ENCODE results near the gene THEMIS2. TPM values are rescaled to one million over a fixed set of nuclear protein-coding genes. Genes with fewer than 3 reads are reported as not detected.
"Not testable (repeated sequence)": the region's sequence is repeated elsewhere in the genome, so short reads cannot be mapped to it uniquely, and the experiment has no call there.

Gene THEMIS2
- total and polyA plus RNA-seq, 2 of the 8 experiments (the other 6 are each of a cell fraction or from before 2014, with no cell fraction given), result 12.4 to 28.0 TPM

- POLR2A ChIA-PET (ENCODE audit: partially characterized antibody), result interaction anchor here (1.0 kb wide), 2 partner anchors 8 to 89 kb away, joined by 3 read pairs; partner anchors contain the start of gene XKR8
- H3K23me2 ChIP-seq (ENCODE audit: low read depth, low read length); H3K27ac ChIP-seq (ENCODE audit: low read depth, low read length); H2AFZ ChIP-seq (ENCODE audit: low read length); FAIRE-seq; H3K9me3 ChIP-seq (ENCODE audit: insufficient read depth in 2 of 2, low read depth in 1 of 2, low read length in 1 of 2); H2BK15ac ChIP-seq (ENCODE audit: low read length); H3K23ac ChIP-seq (ENCODE audit: insufficient read length); H3K56ac ChIP-seq (replicated peaks; ENCODE audit: insufficient read length, low read depth, low read length); H2BK20ac ChIP-seq (ENCODE audit: low read length); H3K4me3 ChIP-seq (ENCODE audit: extremely low read depth in 1 of 4, insufficient read depth in 2 of 4, low read depth in 3 of 4, low read length in 4 of 4); H3K4me2 ChIP-seq (ENCODE audit: insufficient read depth in 1 of 2, low read depth in 2 of 2, low read length in 2 of 2); H2BK5ac ChIP-seq (ENCODE audit: low read depth, low read length); H4K20me1 ChIP-seq (replicated peaks in 1 of 2; ENCODE audit: control insufficient read depth in 1 of 2, insufficient read depth in 2 of 2, low read length in 2 of 2); H2BK12ac ChIP-seq (ENCODE audit: low read depth, low read length); CTCF ChIA-PET (ENCODE audit: partially characterized antibody); H4K5ac ChIP-seq (ENCODE audit: insufficient read length, low read depth, low read length); H3K79me2 ChIP-seq (ENCODE audit: control insufficient read depth in 1 of 2, insufficient read depth in 2 of 2, low read length in 2 of 2); H2BK120ac ChIP-seq (replicated peaks; ENCODE audit: low read depth, low read length); H3K9ac ChIP-seq (replicated peaks in 1 of 4; ENCODE audit: extremely low read depth in 1 of 4, low read depth in 3 of 4, low read length in 3 of 4); H3K18ac ChIP-seq (ENCODE audit: extremely low read depth, low read length); H2AK5ac ChIP-seq (ENCODE audit: low read depth, low read length); H3K36me3 ChIP-seq (ENCODE audit: control insufficient read depth in 2 of 4, insufficient read depth in 4 of 4, low read length in 3 of 4); H4K8ac ChIP-seq (ENCODE audit: extremely low read depth, insufficient read depth, low read length); DNase-seq (ENCODE audit: low read depth in 1 of 2, low spot score in 2 of 2); H3K79me1 ChIP-seq (ENCODE audit: low read depth, low read length); H3K14ac ChIP-seq (ENCODE audit: insufficient read length); H3K27me3 ChIP-seq (replicated peaks in 1 of 4; ENCODE audit: control insufficient read depth in 3 of 4, extremely low read depth in 1 of 4, insufficient read depth in 3 of 4, low read length in 3 of 4); H4K91ac ChIP-seq (replicated peaks; ENCODE audit: insufficient read length, low read length); H3K4ac ChIP-seq (replicated peaks; ENCODE audit: insufficient read length, low read depth, low read length): not testable (repeated sequence)
- WGBS, 2 experiments (ENCODE audit: extremely low coverage in 1 of 2, insufficient coverage in 1 of 2, insufficient read length in 1 of 2, insufficient replicate concordance in 2 of 2, low coverage in 1 of 2, low lambda C conversion rate in 2 of 2, missing lambda C conversion rate in 1 of 2), result 95% methylated on average over 7 of the region's 7 CpGs; no CpG with 5 or more reads in 1 of the 2 experiments
- peaks cover 0 to 12% (median 8%) of the 10 kb centered on the region in 4 experiments; a peak in 6 of 7 replicates for H3K4me1 ChIP-seq (replicated peaks in 1 of 4; ENCODE audit: control insufficient read depth in 3 of 4, insufficient read depth in 4 of 4, low read length in 3 of 4)
Observed at GRCh38 chr1:27871076-27871475, 1.3 kb upstream of the THEMIS2 start.
